Gastrocnemius medialis (tissue), 4 donors: Measurements from ENCODE around the gene KDM4B. TPM values are rescaled to one million over a fixed set of nuclear protein-coding genes. Genes with fewer than 3 reads are reported as not detected.

Experiments used
- ATAC-seq, 2 donors: fragments of 150-250 bp; one replicate each; pipeline ENCODE4 v1.9.1; 2016
- DNase-seq, 2 donors: peaks; one replicate each; pipeline ENCODE4 v3.0.0-alpha.2; 2019
- H3K27ac ChIP-seq, 4 donors: fragments of 200-600 bp; sonication (generic); 1 replicate in 1 of 4; 2 replicates in 3 of 4; pipeline ENCODE4 v1.5.1; 2016 to 2018; ENCODE audit warnings: mild to moderate bottlenecking in 2 of 4, moderate library complexity in 1 of 4
- H3K27me3 ChIP-seq, 3 donors: fragments of 200-600 bp; sonication (generic) in 2 of 3; 1 replicate in 1 of 3; 2 replicates in 2 of 3; pipeline versions ENCODE4 v1.5.1 to v1.6.0; 2016 to 2019; ENCODE audit warnings: mild to moderate bottlenecking in 1 of 3, moderate library complexity in 1 of 3
- H3K36me3 ChIP-seq, 2 donors: fragments of 200-600 bp; sonication (generic) in 1 of 2; one replicate each; pipeline ENCODE4 v1.5.1; 2017 to 2018
- H3K4me1 ChIP-seq, 2 donors: fragments of 200-600 bp; sonication (generic) in 1 of 2; one replicate each; pipeline ENCODE4 v1.5.1; 2016 to 2017; ENCODE audit warnings: mild to moderate bottlenecking in 2 of 2
- H3K4me3 ChIP-seq, 4 donors: fragments of 200-600 bp; sonication (generic) in 3 of 4; 1 replicate in 1 of 4; 2 replicates in 3 of 4; pipeline ENCODE4 v1.5.1; 2016 to 2019; ENCODE audit warnings: mild to moderate bottlenecking in 2 of 4
- H3K9me3 ChIP-seq, 3 donors: fragments of 200-600 bp; sonication (generic) in 2 of 3; 1 replicate in 1 of 3; 2 replicates in 2 of 3; pipeline ENCODE4 v1.5.1; 2016 to 2019
- POLR2A ChIP-seq, 2 donors: fragments of 450-650 bp; IDR thresholded peaks; one replicate each; pipeline ENCODE4 v1.6.1; 2017; ENCODE audit warnings: antibody characterized with exemption in 2 of 2, mild to moderate bottlenecking in 2 of 2, moderate library complexity in 2 of 2
- in situ Hi-C, 4 donors: fragments of 200-750 bp; cut with MboI; loops; one replicate each; pipeline versions ENCODE4 v1.15.0 to v1.8.0; 2017; ENCODE audit warnings: low sequenced_read_pairs in 4 of 4
- intact Hi-C: fragments of 100-400 bp; cut with DNase I; formaldehyde crosslinking; loops from one replicate; pipeline ENCODE4 v1.15.1; 2023; ENCODE audit warnings: low total_unique reads
- total RNA-seq, 4 donors: library from RNA; depleted of rRNA; stranded (reverse); fragments of >200 nt; gene quantifications; one replicate each; pipeline versions ENCODE4 v1.1.0 to v1.2.3, GENCODE V29; 2016
- TF ChIP-seq, protein P1 (sequence below), 5 experiments: fragments of 450-650 bp in 3 of 5; fragments of 200-600 bp in 2 of 5; sonication (generic) in 2 of 5; IDR thresholded peaks in 4 of 5; conservative IDR thresholded peaks in 1 of 5; 1 replicate in 4 of 5; 2 replicates in 1 of 5; pipeline ENCODE4 v1.5.1; 2016 to 2019; ENCODE audit warnings: antibody characterized with exemption in 5 of 5, mild to moderate bottlenecking in 3 of 5, moderate library complexity in 3 of 5

KDM4B gene
- total RNA-seq, 4 donors from 2014 or later = 40.9 to 61.4 (median 46.4) TPM

GRCh38 chr19:5070331-5070730 lies 101.4 kb downstream of the KDM4B start:
- no peak for DNase-seq
- TF ChIP-seq, protein P1, sequence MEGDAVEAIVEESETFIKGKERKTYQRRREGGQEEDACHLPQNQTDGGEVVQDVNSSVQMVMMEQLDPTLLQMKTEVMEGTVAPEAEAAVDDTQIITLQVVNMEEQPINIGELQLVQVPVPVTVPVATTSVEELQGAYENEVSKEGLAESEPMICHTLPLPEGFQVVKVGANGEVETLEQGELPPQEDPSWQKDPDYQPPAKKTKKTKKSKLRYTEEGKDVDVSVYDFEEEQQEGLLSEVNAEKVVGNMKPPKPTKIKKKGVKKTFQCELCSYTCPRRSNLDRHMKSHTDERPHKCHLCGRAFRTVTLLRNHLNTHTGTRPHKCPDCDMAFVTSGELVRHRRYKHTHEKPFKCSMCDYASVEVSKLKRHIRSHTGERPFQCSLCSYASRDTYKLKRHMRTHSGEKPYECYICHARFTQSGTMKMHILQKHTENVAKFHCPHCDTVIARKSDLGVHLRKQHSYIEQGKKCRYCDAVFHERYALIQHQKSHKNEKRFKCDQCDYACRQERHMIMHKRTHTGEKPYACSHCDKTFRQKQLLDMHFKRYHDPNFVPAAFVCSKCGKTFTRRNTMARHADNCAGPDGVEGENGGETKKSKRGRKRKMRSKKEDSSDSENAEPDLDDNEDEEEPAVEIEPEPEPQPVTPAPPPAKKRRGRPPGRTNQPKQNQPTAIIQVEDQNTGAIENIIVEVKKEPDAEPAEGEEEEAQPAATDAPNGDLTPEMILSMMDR (IDR thresholded peaks at IDR 0.05 in 4 of 5, conservative IDR thresholded peaks at IDR 0.05 in 1 of 5) = no peak
- TF ChIP-seq POLR2A (IDR thresholded peaks at IDR 0.05) = no peak
- no peak overlapping the region for H3K27ac ChIP-seq
- no peak overlapping the region for H3K4me3 ChIP-seq
- no peaks in the 10 kb centered on the region for H3K9me3 ChIP-seq
- ATAC-seq = no peak
- intact Hi-C loops = no loop called here
- H3K36me3 ChIP-seq = peaks cover 0 to 15% of the 10 kb centered on the region in 2 donors
- in situ Hi-C loops = loop anchor here in 1 of 4 donors (25.0 kb wide), 1 partner anchor 517 kb away; no protein-coding TSS in a partner anchor
- no peaks in the 10 kb centered on the region for H3K27me3 ChIP-seq
- no peaks in the 10 kb centered on the region for H3K4me1 ChIP-seq

DNA sequence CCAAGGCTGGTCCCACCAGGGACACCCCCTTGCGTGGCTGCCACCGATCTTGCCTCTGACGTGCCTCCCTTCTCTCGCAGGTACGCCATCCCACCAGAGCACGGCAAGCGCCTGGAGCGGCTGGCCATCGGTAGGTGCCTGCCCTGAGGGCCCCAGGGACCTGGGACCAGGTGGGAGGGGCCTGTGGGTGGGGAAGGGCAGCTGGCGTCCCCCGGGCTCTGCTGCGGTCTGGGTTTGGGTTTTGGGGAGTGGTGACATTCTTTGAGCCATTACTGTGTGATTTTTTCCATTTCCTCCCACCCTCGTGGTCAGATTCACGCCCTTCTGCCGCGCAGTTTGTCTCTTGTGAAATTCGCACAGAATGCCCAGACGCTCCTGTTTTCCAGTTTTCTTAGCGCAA lies 102.0 kb downstream of the KDM4B start:
- Histone ChIP-seq H3K27me3 (no peaks in the 10 kb centered on the region), H3K27ac (no peak overlapping the region), H3K36me3 (peaks cover 0 to 15% of the 10 kb centered on the region in 2 donors), H3K4me1 (no peaks in the 10 kb centered on the region), H3K9me3 (no peaks in the 10 kb centered on the region), H3K4me3 (no peak overlapping the region)
- TF ChIP-seq, protein P1 (IDR thresholded peaks at IDR 0.05 in 4 of 5, conservative IDR thresholded peaks at IDR 0.05 in 1 of 5) = no peak
- no peak for TF ChIP-seq POLR2A (IDR thresholded peaks at IDR 0.05)
- ATAC-seq (no peak), DNase-seq (no peak)
- intact Hi-C loops (no loop called here), in situ Hi-C loops (loop anchor here in 1 of 4 donors (25.0 kb wide), 1 partner anchor 516 kb away; no protein-coding TSS in a partner anchor)

DNA sequence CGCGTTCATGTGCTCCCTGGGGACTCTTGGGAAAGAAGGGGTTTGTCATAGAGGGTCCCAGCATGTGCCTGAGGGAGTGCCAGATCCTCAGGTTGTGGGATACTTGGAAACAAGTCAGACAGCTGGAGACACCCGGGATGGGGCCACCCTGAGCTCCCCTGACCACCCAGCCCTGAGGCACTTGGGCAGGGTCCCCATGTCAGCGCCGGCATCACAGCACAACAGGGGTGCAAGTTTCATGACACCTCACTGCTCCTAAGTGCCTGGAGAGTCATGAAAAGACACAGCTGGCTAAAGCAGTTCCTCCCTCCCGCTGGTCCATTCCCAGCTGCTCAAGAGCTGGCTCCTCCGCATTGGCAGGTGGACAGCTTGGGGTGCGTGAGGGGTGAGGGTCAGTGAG lies 102.7 kb downstream of the KDM4B start:
- Histone ChIP-seq H3K4me3 (no peak overlapping the region), H3K27ac (no peak overlapping the region), H3K36me3 (peaks cover 0 to 15% of the 10 kb centered on the region in 2 donors), H3K27me3 (no peaks in the 10 kb centered on the region), H3K4me1 (no peaks in the 10 kb centered on the region), H3K9me3 (no peaks in the 10 kb centered on the region)
- TF ChIP-seq, protein P1 (IDR thresholded peaks at IDR 0.05 in 4 of 5, conservative IDR thresholded peaks at IDR 0.05 in 1 of 5) = no peak
- TF ChIP-seq POLR2A (IDR thresholded peaks at IDR 0.05) = no peak
- DNase-seq (no peak), ATAC-seq (no peak)
- intact Hi-C loops (no loop called here), in situ Hi-C loops (loop anchor here in 1 of 4 donors (25.0 kb wide), 1 partner anchor 516 kb away; no protein-coding TSS in a partner anchor)

- Histone ChIP-seq H3K27me3 (no peaks in the 10 kb centered on the region), H3K4me1 (no peaks in the 10 kb centered on the region), H3K9me3 (no peaks in the 10 kb centered on the region), H3K36me3 (peaks cover 0 to 15% of the 10 kb centered on the region in 2 donors), H3K27ac (no peak overlapping the region), H3K4me3 (no peak overlapping the region)
- ATAC-seq = peak in 1 of 2 donors; percentile 34
- intact Hi-C loops (no loop called here), in situ Hi-C loops (loop anchor here in 1 of 4 donors (25.0 kb wide), 1 partner anchor 515 kb away; no protein-coding TSS in a partner anchor)
- no peak for TF ChIP-seq POLR2A (IDR thresholded peaks at IDR 0.05)
- TF ChIP-seq, protein P1 (IDR thresholded peaks at IDR 0.05 in 4 of 5, conservative IDR thresholded peaks at IDR 0.05 in 1 of 5) = no peak
- peak in 1 of 2 donors; percentile 43 for DNase-seq
Observed at GRCh38 chr19:5072115-5072514, 103.2 kb downstream of the KDM4B start.
